H9 (cell line): ENCODE data around the gene SLIT1. TPM values are rescaled to one million over a fixed set of nuclear protein-coding genes. Genes with fewer than 3 reads are reported as not detected.
A peak's percentile ranks its signal among the peaks of the same experiment; 100 is the strongest.

Experiments used
- DNase-seq: peaks from one replicate; pipeline ENCODE4 v3.0.0-alpha.2; 2017
- H2AFZ ChIP-seq: one replicate; pipeline ENCODE4 v1.6.1; 2013; ENCODE audit warnings: mild to moderate bottlenecking, low read length, control low read depth, moderate library complexity
- H2AK5ac ChIP-seq: 2 replicates; pipeline ENCODE4 v1.6.1; 2013; ENCODE audit warnings: low read length, control low read depth, mixed read lengths; ENCODE audit not compliant: insufficient read length
- H2BK120ac ChIP-seq: one replicate; pipeline ENCODE4 v1.6.1; 2013; ENCODE audit warnings: low read depth, mild to moderate bottlenecking, low read length, control low read depth, inconsistent platforms; ENCODE audit not compliant: poor library complexity, severe bottlenecking
- H2BK12ac ChIP-seq: 2 replicates; pipeline ENCODE4 v1.6.1; 2013; ENCODE audit warnings: low read length, control low read depth, mixed read lengths, low read depth; ENCODE audit not compliant: insufficient read length
- H2BK15ac ChIP-seq: 2 replicates; pipeline ENCODE4 v1.6.1; 2013; ENCODE audit warnings: low read depth, low read length, control low read depth
- H2BK20ac ChIP-seq: one replicate; pipeline ENCODE4 v1.6.1; 2013; ENCODE audit warnings: low read depth, mild to moderate bottlenecking, low read length, control low read depth, inconsistent platforms; ENCODE audit not compliant: poor library complexity, severe bottlenecking
- H2BK5ac ChIP-seq: 2 replicates; pipeline ENCODE4 v1.6.1; 2013; ENCODE audit warnings: low read length, control low read depth, mixed read lengths; ENCODE audit not compliant: insufficient read length
- H3K14ac ChIP-seq: 2 replicates; pipeline ENCODE4 v1.6.1; 2013; ENCODE audit warnings: low read length, control low read depth; ENCODE audit not compliant: insufficient read depth
- H3K18ac ChIP-seq: 2 replicates; pipeline ENCODE4 v1.6.1; 2013; ENCODE audit warnings: low read depth, mild to moderate bottlenecking, mixed read lengths, low read length, control low read depth; ENCODE audit not compliant: insufficient read length
- H3K23ac ChIP-seq: 2 replicates; pipeline ENCODE4 v1.6.1; 2013; ENCODE audit warnings: low read length, control low read depth, mixed read lengths, low read depth; ENCODE audit not compliant: insufficient read length
- H3K23me2 ChIP-seq: 2 replicates; pipeline ENCODE4 v1.6.1; 2013; ENCODE audit warnings: low read depth, mild to moderate bottlenecking, mixed read lengths, low read length, control low read depth; ENCODE audit not compliant: insufficient read length, poor library complexity, severe bottlenecking
- H3K27ac ChIP-seq: 2 replicates; pipeline ENCODE4 v1.5.1; 2013; ENCODE audit warnings: low read length, control low read depth, mixed read lengths, low read depth; ENCODE audit not compliant: insufficient read length
- H3K27me3 ChIP-seq: 2 replicates; pipeline ENCODE4 v1.6.1; 2013; ENCODE audit warnings: low read length, control low read depth, inconsistent platforms; ENCODE audit not compliant: insufficient read depth
- H3K4ac ChIP-seq: 2 replicates; pipeline ENCODE4 v1.6.1; 2013; ENCODE audit warnings: low read depth, mild to moderate bottlenecking, control low read depth, inconsistent platforms, low read length, moderate library complexity
- H3K4me1 ChIP-seq: 2 replicates; pipeline ENCODE4 v1.6.1; 2013; ENCODE audit warnings: low read length, control low read depth, inconsistent platforms; ENCODE audit not compliant: insufficient read depth
- H3K4me2 ChIP-seq: 2 replicates; pipeline ENCODE4 v1.6.1; 2013; ENCODE audit warnings: low read length, control low read depth, mixed read lengths; ENCODE audit not compliant: insufficient read length, insufficient read depth
- H3K56ac ChIP-seq: 2 replicates; pipeline ENCODE4 v1.6.1; 2013; ENCODE audit warnings: low read depth, mild to moderate bottlenecking, mixed read lengths, low read length, control low read depth; ENCODE audit not compliant: insufficient read length
- H3K79me1 ChIP-seq: 2 replicates; pipeline ENCODE4 v1.6.1; 2013; ENCODE audit warnings: low read depth, mild to moderate bottlenecking, moderate library complexity, low read length, control low read depth, inconsistent platforms; ENCODE audit not compliant: insufficient read depth, poor library complexity, severe bottlenecking
- H3K79me2 ChIP-seq: 2 replicates; pipeline ENCODE4 v1.6.1; 2013; ENCODE audit warnings: low read length, control low read depth, inconsistent platforms; ENCODE audit not compliant: insufficient read depth
- H3K9ac ChIP-seq: 2 replicates; pipeline ENCODE4 v1.6.1; 2013; ENCODE audit warnings: low read length, control low read depth, mixed read lengths; ENCODE audit not compliant: insufficient read length; ENCODE audit errors: extremely low read depth
- H3K9me3 ChIP-seq: one replicate; pipeline ENCODE4 v1.6.1; 2013; ENCODE audit warnings: low read depth, low read length, inconsistent platforms; ENCODE audit not compliant: control insufficient read depth
- H3T11ph ChIP-seq: one replicate; pipeline ENCODE4 v1.6.1; 2013; ENCODE audit warnings: mild to moderate bottlenecking, low read length, control low read depth, inconsistent platforms
- H4K20me1 ChIP-seq: one replicate; pipeline ENCODE4 v1.6.1; 2013; ENCODE audit not compliant: control insufficient read depth, insufficient read length, insufficient read depth
- H4K5ac ChIP-seq: 2 replicates; pipeline ENCODE4 v1.6.1; 2013; ENCODE audit warnings: low read depth, mild to moderate bottlenecking, mixed read lengths, low read length, control low read depth; ENCODE audit not compliant: insufficient read length
- H4K8ac ChIP-seq: replicated peaks from 2 replicates; pipeline ENCODE4 v1.6.1; 2013; ENCODE audit warnings: low read length, control low read depth, mixed read lengths, low read depth; ENCODE audit not compliant: insufficient read length
- H4K91ac ChIP-seq: 2 replicates; pipeline ENCODE4 v1.6.1; 2013; ENCODE audit warnings: low read depth, mild to moderate bottlenecking, moderate library complexity, mixed read lengths, low read length, control low read depth; ENCODE audit not compliant: insufficient read length
- H3K27ac Mint-ChIP-seq, 3 experiments: 2 replicates in 2 of 3; 3 replicates in 1 of 3; pipeline ENCODE4 v1.8.0; 2020 to 2021; ENCODE audit warnings: mixed read lengths in 3 of 3, mild to moderate bottlenecking in 1 of 3, moderate library complexity in 1 of 3
- H3K27me3 Mint-ChIP-seq: 2 replicates; pipeline ENCODE4 v1.8.0; 2021; ENCODE audit warnings: low read depth, mild to moderate bottlenecking, moderate library complexity, mixed read lengths
- H3K36me3 Mint-ChIP-seq, 3 experiments: 2 replicates in 2 of 3; 3 replicates in 1 of 3; pipeline ENCODE4 v1.8.0; 2020 to 2021; ENCODE audit warnings: low read depth in 3 of 3, mixed read lengths in 3 of 3; ENCODE audit not compliant: insufficient read depth in 1 of 3
- H3K4me1 Mint-ChIP-seq, 2 experiments: 2 replicates each; pipeline ENCODE4 v1.8.0; 2020; ENCODE audit warnings: mixed read lengths in 2 of 2
- H3K4me3 Mint-ChIP-seq, 2 experiments: 2 replicates in 1 of 2; 3 replicates in 1 of 2; pipeline ENCODE4 v1.8.0; 2020 to 2021; ENCODE audit warnings: mild to moderate bottlenecking in 2 of 2, mixed read lengths in 2 of 2, moderate library complexity in 1 of 2
- H3K9me3 Mint-ChIP-seq, 2 experiments: 2 replicates in 1 of 2; 3 replicates in 1 of 2; pipeline ENCODE4 v1.8.0; 2020; ENCODE audit warnings: mild to moderate bottlenecking in 2 of 2, mixed read lengths in 2 of 2, moderate library complexity in 1 of 2
- CTCF ChIP-seq: fragments of 200-600 bp; sonication (generic); conservative IDR thresholded peaks from 3 replicates; pipeline ENCODE4 v1.8.0; 2021; ENCODE audit warnings: antibody characterized with exemption, mild to moderate bottlenecking
- WGBS: extraction: QIAGEN DNeasy Blood & Tissue Kit; methylation state at CpG from one replicate; pipeline ENCODE4 v1.1.7; 2013; ENCODE audit warnings: missing lambda C conversion rate, low lambda C conversion rate, mixed read lengths; ENCODE audit not compliant: insufficient read length; ENCODE audit errors: extremely low coverage; 5-methylcytosine and 5-hydroxymethylcytosine counted together
- total RNA-seq: library from RNA; stranded (reverse); gene quantifications from 2 replicates; pipeline ENCODE4 v1.2.1, GENCODE V29; 2021

The SLIT1 gene
- total RNA-seq, 1 experiment from 2014 or later: 0.57 TPM

- Histone ChIP-seq H3K79me1 (no peaks in the 10 kb centered on the region), H3K23ac (no peak overlapping the region), H3K18ac (no peak overlapping the region), H4K20me1 (no peaks in the 10 kb centered on the region), H3K56ac (no peak overlapping the region), H3K27me3 (no peaks in the 10 kb centered on the region), H3K9ac (no peak overlapping the region), H3K23me2 (no peaks in the 10 kb centered on the region), H3K79me2 (no peaks in the 10 kb centered on the region), H4K8ac (no peak overlapping the region), H2AFZ (no peak overlapping the region), H4K5ac (no peak overlapping the region), H3K9me3 (no peaks in the 10 kb centered on the region), H3K14ac (no peak overlapping the region), H2AK5ac (no peak overlapping the region), H2BK15ac (no peak overlapping the region), H3K4me2 (no peak overlapping the region), H4K91ac (no peak overlapping the region), H3K27ac (no peak overlapping the region), H2BK12ac (no peak overlapping the region), H3K4ac (no peak overlapping the region), H2BK5ac (no peak overlapping the region), H3T11ph (no peak overlapping the region), H2BK20ac (no peak overlapping the region), H2BK120ac (no peak overlapping the region), H3K4me1 (no peaks in the 10 kb centered on the region; the same call in 1 of the 2 replicates)
- Mint-ChIP-seq H3K36me3 (no peaks in the 10 kb centered on the region), H3K27me3 (no peaks in the 10 kb centered on the region; the same call in 1 of the 2 replicates), H3K4me3 (no peak overlapping the region), H3K9me3 (no peaks in the 10 kb centered on the region), H3K4me1 (peaks cover 5 to 9% of the 10 kb centered on the region in 2 experiments), H3K27ac (peak overlapping the region in 1 of 3 experiments; percentile 89; a peak in 1 of 7 replicates)
- WGBS: no CpG with 5 or more reads among the region's 4 CpGs
- no peak for DNase-seq
- TF ChIP-seq CTCF: no peak
These were observed 31.0 kb downstream of the SLIT1 start for GRCh38 chr10:97154781-97155180.
